GM20431 (cell line): ENCODE results near the gene FCRL5.
"Not testable (repeated sequence)": the region's sequence is repeated elsewhere in the genome, so short reads cannot be mapped to it uniquely, and the experiment has no call there.

Source experiments
- in situ Hi-C: fragments of 300-500 bp; cut with MseI, MboI; formaldehyde crosslinking; loops from one replicate; pipeline ENCODE4 v1.15.0; 2020; ENCODE audit warnings: low sequenced_read_pairs; ENCODE audit not compliant: unreplicated experiment

The FCRL5 gene

GRCh38 chr1:157490467-157491165, 61.7 kb downstream of the FCRL5 start:
- in situ Hi-C loops = loop anchor here (5.0 to 10.0 kb wide), 2 partner anchors 123 to 296 kb away; no protein-coding TSS in a partner anchor

- in situ Hi-C loops = no loop called here
Measured at GRCh38 chr1:157488156-157488555, 64.2 kb downstream of the FCRL5 start.

GRCh38 chr1:157487504-157487903, 64.8 kb downstream of the FCRL5 start:
- in situ Hi-C loops = no loop called here

GRCh38 chr1:157487096-157487495, 65.2 kb downstream of the FCRL5 start:
- in situ Hi-C loops = no loop called here

DNA sequence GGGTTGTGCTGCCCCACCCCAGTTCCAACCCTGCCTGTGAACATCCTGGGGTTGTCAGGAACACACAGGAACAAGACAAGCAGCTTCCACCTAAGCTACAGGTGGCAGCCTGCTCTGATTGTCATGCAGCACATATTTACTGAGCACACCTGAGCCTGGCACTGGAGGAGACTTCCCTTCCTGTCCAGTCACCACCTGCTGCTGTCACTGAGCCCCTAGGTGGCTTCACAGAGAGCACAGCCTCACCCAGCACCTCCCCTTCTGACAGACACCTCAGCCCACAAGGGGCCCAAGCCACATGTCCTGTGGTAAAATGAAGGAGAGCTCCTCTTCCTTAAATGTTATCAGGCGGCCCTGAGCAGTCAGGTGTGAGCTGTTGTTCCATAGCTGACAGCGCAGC, 65.9 kb downstream of the FCRL5 start:
- in situ Hi-C loops = not testable (repeated sequence)

DNA sequence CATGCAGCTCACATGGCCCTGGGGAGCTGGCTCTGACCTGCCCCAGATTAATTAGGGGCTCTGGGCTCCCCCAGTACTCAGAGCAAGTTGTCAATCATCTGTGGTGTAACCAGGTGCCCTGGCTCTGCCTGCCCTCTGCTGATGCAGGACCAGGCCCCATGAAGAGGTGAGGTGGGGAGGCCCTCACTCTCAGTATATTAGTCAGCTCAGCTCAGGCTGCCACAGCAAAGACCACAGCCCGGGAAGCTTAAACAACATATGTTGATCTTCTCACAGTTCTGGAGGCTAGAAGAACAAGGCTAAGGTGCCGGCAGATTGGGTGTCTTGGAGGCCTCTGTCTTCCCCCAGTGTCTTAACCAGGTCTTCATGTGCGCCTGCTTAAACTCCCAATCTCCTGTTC, 66.5 kb downstream of the FCRL5 start:
- in situ Hi-C loops = no loop called here

GRCh38 chr1:157484573-157484972, 67.7 kb downstream of the FCRL5 start:
- in situ Hi-C loops = no loop called here

GRCh38 chr1:157483635-157484034, 68.7 kb downstream of the FCRL5 start:
- in situ Hi-C loops = no loop called here

- in situ Hi-C loops = no loop called here
Measured at GRCh38 chr1:157482717-157483116, 69.6 kb downstream of the FCRL5 start.

DNA sequence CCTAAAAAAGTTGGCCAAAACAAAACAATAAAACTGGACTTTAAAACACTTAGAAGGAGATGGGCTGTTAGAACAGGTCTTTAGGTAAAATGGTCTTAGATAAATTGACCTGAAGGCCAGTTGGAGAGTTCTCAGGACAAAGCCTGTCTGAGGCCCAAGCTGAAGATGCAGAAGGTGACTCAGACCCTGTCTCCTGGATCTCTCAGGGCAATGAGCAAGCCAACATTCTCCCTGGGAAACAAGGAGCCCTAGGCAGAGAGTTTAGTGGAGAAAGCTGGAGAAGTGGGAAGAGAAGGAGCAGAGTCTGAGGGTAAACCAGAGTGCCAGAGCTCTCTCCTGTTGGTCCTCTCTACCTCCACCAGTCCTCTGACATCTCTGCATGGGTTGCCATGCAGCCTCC, 70.1 kb downstream of the FCRL5 start:
- in situ Hi-C loops = no loop called here

- in situ Hi-C loops = no loop called here
Measured at GRCh38 chr1:157478030-157478429, 74.3 kb downstream of the FCRL5 start.

GRCh38 chr1:157477419-157477818, 74.9 kb downstream of the FCRL5 start:
- in situ Hi-C loops = no loop called here

DNA sequence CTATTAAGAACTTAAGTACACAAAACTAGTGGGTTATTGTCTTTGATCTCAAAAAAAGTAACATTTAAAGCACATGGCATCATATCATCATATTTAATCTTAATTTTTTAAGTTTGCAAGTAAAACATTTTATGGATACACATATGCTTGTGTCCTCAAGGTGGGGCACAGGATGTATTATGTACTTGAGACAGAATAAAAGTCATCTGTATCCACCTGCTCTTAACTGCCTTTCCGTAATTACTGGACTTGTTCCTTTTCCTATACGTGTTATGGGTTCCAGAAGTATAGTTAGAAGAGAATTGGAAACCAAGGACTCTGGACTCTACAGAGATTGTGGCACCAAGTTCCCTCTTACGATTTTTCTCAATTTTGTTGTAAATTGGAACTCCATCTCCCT, 79.4 kb downstream of the FCRL5 start:
- in situ Hi-C loops = no loop called here

DNA sequence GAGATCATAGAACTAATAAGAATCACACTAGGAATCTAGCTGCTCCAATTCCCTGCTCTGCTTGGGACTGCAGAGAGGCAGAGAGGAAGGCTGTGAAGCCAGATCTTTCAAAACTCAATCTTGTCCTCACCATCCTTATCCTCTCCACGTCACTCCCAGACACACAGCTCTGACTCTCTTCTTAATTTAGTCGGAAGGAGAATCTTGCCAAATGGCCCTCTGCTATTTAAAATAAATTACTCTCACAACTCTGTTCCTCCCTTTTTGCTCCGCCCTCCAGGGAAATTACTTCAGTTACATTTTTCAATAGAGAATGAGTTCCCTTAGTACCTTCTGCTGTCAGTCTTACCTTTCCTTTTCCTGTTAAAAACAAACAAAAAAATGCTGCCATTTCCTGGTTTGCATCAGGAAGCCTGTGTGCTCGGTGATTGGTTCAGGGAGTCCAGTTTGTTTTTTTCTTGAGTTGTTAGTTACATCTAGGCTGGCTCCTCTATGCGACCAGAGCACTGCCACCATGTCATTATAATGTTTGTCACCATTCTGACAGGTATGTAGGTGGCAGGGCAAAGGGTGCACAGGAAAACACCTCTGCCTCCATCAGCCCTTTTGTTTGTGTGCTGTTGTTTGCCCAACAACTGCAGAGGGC, 80.1 kb downstream of the FCRL5 start:
- in situ Hi-C loops = no loop called here

DNA sequence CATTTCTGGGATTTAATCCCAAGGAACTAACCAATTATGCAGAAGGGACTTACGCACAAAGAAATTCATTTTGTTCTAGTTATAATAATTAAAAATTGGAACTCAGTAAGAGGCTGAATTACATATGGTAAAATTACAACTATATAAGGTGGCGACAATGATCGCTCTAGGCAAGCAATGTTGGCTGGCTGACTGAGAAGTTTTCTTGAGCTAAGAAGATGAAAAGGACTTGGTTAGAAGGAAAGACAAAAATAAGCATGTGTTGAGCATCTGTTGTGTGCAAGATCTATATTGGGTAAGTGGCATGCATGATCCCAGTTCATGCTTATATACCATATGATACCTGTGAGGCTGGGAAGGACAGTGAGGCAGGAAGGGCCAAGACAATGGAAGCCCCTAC, 80.8 kb downstream of the FCRL5 start:
- in situ Hi-C loops = no loop called here

GRCh38 chr1:157469752-157470675, 82.3 kb downstream of the FCRL5 start:
- in situ Hi-C loops = no loop called here

DNA sequence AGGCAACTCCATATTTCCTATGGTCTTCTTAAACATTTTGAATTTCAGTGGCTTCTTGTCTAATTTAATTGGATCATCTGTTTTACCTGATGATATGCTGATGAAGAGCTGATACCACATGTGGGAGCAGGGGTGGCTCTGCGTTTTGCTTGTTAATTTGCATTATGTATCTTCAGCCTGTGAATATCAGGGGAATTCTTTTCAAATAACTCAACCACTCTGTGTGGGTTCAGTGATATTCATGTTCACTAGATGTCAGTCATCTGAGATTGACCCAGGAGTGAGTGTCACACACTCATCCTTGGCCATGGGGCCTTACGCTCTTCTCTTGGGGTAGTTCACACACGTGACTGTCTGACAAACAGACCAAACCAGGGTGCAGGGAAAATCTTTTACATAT, 83.0 kb downstream of the FCRL5 start:
- in situ Hi-C loops = no loop called here

DNA sequence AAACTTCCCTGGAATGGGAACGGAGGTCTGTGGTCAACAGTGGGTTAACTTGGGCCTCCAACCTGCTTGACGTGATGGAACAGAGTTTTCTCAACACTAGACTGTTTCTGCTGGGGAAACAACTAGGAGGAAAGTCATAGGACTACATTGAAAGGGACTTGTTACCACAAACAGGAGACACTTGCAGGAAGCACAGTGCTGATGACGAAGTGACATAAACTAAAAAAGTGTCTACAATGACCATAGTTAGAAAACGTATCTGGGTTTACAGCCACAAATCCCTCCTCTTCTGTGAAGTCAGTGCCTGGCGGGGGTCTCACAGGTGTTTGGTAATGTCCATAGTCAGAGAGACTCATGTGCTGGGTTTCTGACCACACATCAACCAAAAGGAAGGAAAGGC, 86.3 kb downstream of the FCRL5 start:
- in situ Hi-C loops = no loop called here
